Liver (tissue), 3 donors: ENCODE data around the gene LRRC9.
"Not testable (repeated sequence)": the region's sequence is repeated elsewhere in the genome, so short reads cannot be mapped to it uniquely, and the experiment has no call there.

Experiments
- CTCF ChIP-seq: fragments of 150-350 bp; IDR thresholded peaks from 2 replicates; pipeline ENCODE4 v1.5.1; 2017; ENCODE audit warnings: improper control_type of control experiment, low read depth, low read length; ENCODE audit not compliant: missing input control
- GABPA ChIP-seq, 2 donors: IDR thresholded peaks in 1 of 2; conservative IDR thresholded peaks in 1 of 2; 2 replicates each; pipeline ENCODE4 v1.6.1; 2016; ENCODE audit warnings: antibody characterized with exemption in 2 of 2, mild to moderate bottlenecking in 1 of 2, moderate library complexity in 1 of 2
- JUND ChIP-seq, 2 donors: IDR thresholded peaks; 2 replicates each; pipeline ENCODE4 v1.6.1; 2016; ENCODE audit warnings: antibody characterized with exemption in 2 of 2
- MAX ChIP-seq: IDR thresholded peaks from 2 replicates; pipeline ENCODE4 v1.6.1; 2016; ENCODE audit warnings: antibody characterized with exemption
- RAD21 ChIP-seq, 2 donors: IDR thresholded peaks; 2 replicates each; pipeline ENCODE4 v1.6.1; 2016; ENCODE audit warnings: antibody characterized with exemption in 2 of 2, mild to moderate bottlenecking in 2 of 2
- RXRA ChIP-seq, 2 donors: IDR thresholded peaks; 2 replicates each; pipeline ENCODE4 v1.6.1; 2017 to 2018; ENCODE audit warnings: antibody characterized with exemption in 2 of 2, mild to moderate bottlenecking in 1 of 2
- TAF1 ChIP-seq: conservative IDR thresholded peaks from 2 replicates; pipeline ENCODE4 v1.6.1; 2016; ENCODE audit warnings: antibody characterized with exemption, mild to moderate bottlenecking
- YY1 ChIP-seq: IDR thresholded peaks from 2 replicates; pipeline ENCODE4 v1.6.1; 2016; ENCODE audit warnings: antibody characterized with exemption, mild to moderate bottlenecking
- ZBTB33 ChIP-seq: IDR thresholded peaks from 2 replicates; pipeline ENCODE4 v1.6.1; 2016; ENCODE audit warnings: antibody characterized with exemption
- donor health status: healthy.
- donor health status: healthy.

GRCh38 chr14:60047976-60048375 is 128.0 kb downstream of the LRRC9 start:
- TF ChIP-seq CTCF; GABPA (IDR thresholded peaks at IDR 0.05 in 1 of 2, conservative IDR thresholded peaks at IDR 0.05 in 1 of 2); ZBTB33; MAX; RAD21 (IDR thresholded peaks at IDR 0.05); YY1; TAF1; RXRA (IDR thresholded peaks at IDR 0.05); JUND (IDR thresholded peaks at IDR 0.05): not testable (repeated sequence)
